Measurements from ENCODE around the gene AGAP1. TPM values are rescaled to one million over a fixed set of nuclear protein-coding genes. Genes with fewer than 3 reads are reported as not detected.

Gene AGAP1
- total RNA-seq, 4 donors from 2014 or later: 5.3 to 30.6 (median 19.2) TPM

DNA sequence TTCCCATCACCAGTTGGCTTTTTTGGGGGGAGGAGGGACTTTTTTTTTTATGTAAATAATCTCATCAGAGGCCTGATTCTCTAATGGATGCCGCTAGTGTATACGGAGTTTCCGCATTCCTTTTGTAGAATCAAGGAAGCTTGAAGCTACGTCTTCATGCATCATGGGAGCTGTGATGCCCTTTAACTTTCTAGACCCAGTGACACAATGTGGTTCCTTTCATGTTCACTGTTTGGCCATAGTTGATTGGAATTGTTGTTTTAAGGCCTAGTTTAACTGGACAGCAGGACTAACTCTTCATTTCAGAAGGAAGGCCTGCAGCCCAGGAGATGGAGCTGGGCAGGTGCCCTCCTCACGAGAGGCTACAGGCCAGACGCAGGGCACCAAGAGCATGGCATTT, 287.9 kb downstream of the AGAP1 start:
- Histone ChIP-seq H3K4me1 (no peaks in the 10 kb centered on the region), H3K9me3 (no peaks in the 10 kb centered on the region), H3K27ac (no peak overlapping the region), H3K27me3 (no peaks in the 10 kb centered on the region), H3K4me3 (no peak overlapping the region), H3K36me3 (no peaks in the 10 kb centered on the region)
- intact Hi-C loops (cut with DNase I; ENCODE audit: low total_unique reads): no loop called here
- DNase-seq: no peak
- TF ChIP-seq POLR2A (IDR thresholded peaks at IDR 0.05): no peak
- TF ChIP-seq, protein P1, sequence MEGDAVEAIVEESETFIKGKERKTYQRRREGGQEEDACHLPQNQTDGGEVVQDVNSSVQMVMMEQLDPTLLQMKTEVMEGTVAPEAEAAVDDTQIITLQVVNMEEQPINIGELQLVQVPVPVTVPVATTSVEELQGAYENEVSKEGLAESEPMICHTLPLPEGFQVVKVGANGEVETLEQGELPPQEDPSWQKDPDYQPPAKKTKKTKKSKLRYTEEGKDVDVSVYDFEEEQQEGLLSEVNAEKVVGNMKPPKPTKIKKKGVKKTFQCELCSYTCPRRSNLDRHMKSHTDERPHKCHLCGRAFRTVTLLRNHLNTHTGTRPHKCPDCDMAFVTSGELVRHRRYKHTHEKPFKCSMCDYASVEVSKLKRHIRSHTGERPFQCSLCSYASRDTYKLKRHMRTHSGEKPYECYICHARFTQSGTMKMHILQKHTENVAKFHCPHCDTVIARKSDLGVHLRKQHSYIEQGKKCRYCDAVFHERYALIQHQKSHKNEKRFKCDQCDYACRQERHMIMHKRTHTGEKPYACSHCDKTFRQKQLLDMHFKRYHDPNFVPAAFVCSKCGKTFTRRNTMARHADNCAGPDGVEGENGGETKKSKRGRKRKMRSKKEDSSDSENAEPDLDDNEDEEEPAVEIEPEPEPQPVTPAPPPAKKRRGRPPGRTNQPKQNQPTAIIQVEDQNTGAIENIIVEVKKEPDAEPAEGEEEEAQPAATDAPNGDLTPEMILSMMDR (IDR thresholded peaks at IDR 0.05): no peak

DNA sequence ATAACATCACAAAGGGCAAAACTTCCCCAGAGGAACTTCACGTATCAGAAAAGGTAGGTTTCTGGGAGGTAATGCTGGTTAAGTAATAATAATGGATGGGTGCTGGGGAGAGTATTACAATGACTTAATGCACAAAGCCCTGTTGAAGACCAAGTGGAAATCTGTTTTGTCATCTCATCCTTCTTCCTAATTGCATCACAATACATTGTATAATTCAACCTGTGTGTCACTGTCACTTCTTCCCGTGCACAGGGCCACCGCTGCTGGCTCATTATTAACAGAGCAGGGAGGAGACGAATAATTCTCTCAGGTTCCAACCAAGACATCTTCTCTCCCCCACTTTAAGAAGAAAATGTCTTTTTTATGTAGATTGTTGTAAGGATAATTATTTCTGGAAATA, 290.9 kb downstream of the AGAP1 start:
- DNase-seq: no peak
- Histone ChIP-seq H3K4me3 (no peak overlapping the region), H3K27ac (no peak overlapping the region), H3K9me3 (no peaks in the 10 kb centered on the region), H3K27me3 (no peaks in the 10 kb centered on the region), H3K4me1 (no peaks in the 10 kb centered on the region), H3K36me3 (no peaks in the 10 kb centered on the region)
- TF ChIP-seq, protein P1 (IDR thresholded peaks at IDR 0.05): no peak
- no peak for TF ChIP-seq POLR2A (IDR thresholded peaks at IDR 0.05)
- intact Hi-C loops (cut with DNase I; ENCODE audit: low total_unique reads): no loop called here

DNA sequence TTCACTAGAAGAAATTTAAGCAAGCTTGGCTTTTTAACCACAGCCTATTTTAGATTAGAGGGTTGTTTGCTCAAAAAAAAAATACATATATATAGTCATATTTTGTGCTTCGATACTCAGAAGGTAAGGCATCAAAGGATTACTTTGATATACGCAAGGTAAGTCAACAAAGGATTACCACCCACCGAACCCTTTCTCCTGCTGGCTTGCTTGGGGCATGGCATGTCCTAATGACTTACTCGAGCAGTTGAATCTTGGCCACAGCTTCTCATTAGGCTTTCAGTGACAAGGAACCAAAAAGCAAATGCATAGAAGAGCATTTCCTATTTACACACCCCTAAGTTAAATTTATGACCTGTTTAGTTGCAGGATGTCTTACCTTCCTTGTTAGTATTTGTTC, 295.7 kb downstream of the AGAP1 start:
- no peak for TF ChIP-seq POLR2A (IDR thresholded peaks at IDR 0.05)
- TF ChIP-seq, protein P1 (IDR thresholded peaks at IDR 0.05): no peak
- intact Hi-C loops (cut with DNase I; ENCODE audit: low total_unique reads): no loop called here
- H3K27ac ChIP-seq: no peak overlapping the region
- H3K4me1 ChIP-seq: no peaks in the 10 kb centered on the region
- H3K4me3 ChIP-seq: no peak overlapping the region
- no peaks in the 10 kb centered on the region for H3K36me3 ChIP-seq
- no peak for DNase-seq
- no peaks in the 10 kb centered on the region for H3K9me3 ChIP-seq
- H3K27me3 ChIP-seq: no peaks in the 10 kb centered on the region

DNA sequence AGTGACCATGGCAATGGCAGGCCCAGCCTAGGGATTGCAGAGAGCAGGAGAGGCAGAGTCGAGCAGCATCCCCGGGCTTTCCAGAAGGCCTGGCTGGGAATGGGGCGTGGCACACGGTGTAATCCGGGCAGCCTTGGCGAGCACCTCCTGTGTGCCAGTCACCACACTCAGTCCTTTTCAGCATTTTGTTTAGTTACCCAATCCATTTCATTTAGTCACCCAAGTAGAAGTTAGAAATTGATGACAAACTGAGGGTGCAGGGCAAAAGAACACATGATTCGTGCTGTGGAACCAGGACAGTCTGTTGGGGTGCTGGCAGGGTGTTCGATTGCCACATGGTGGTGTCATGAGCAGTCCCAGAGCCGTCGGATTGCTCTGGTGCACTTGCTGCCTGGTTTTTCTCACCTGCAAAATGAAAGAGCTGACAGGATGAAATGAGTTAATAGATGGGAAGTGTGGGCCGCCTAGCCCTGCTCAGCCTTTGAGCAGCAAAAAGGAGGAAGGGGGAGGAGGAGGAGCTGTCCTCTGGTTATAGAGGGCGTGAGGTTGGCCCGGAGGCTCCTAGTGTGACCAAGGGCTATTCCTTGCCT, 299.4 kb downstream of the AGAP1 start:
- no peak overlapping the region for H3K27ac ChIP-seq
- no peaks in the 10 kb centered on the region for H3K36me3 ChIP-seq
- DNase-seq: no peak
- H3K9me3 ChIP-seq: no peaks in the 10 kb centered on the region
- no peaks in the 10 kb centered on the region for H3K4me1 ChIP-seq
- H3K27me3 ChIP-seq: no peaks in the 10 kb centered on the region
- no peak overlapping the region for H3K4me3 ChIP-seq
- intact Hi-C loops (cut with DNase I; ENCODE audit: low total_unique reads): no loop called here
- TF ChIP-seq, protein P1 (IDR thresholded peaks at IDR 0.05): no peak
- no peak for TF ChIP-seq POLR2A (IDR thresholded peaks at IDR 0.05)

DNA sequence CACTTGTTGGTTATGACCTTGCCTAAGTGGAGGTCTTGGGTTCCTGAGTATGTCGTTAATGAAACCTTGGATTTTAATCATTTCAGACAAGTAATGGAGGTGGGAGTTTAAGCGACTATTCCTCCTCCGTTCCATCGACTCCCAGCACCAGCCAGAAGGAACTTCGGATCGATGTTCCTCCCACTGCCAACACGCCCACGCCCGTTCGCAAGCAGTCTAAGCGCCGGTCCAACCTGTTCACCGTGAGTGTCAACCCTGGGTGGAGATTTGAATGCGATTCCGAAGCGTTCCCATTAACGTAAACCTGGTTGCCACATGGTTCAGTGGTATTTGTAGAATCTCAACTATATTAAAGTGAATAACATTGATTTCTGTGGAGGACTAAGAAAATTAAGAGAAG, 305.4 kb downstream of the AGAP1 start:
- TF ChIP-seq, protein P1 (IDR thresholded peaks at IDR 0.05): no peak
- TF ChIP-seq POLR2A (IDR thresholded peaks at IDR 0.05): no peak
- no peak for DNase-seq
- no peaks in the 10 kb centered on the region for H3K9me3 ChIP-seq
- no peaks in the 10 kb centered on the region for H3K27me3 ChIP-seq
- no peak overlapping the region for H3K4me3 ChIP-seq
- H3K36me3 ChIP-seq: no peaks in the 10 kb centered on the region
- intact Hi-C loops (cut with DNase I; ENCODE audit: low total_unique reads): no loop called here
- no peak overlapping the region for H3K27ac ChIP-seq
- no peaks in the 10 kb centered on the region for H3K4me1 ChIP-seq

All from uterus (tissue), 4 donors.